CD4-positive, alpha-beta T cell treated with Interleukin-6 for 4 hours (primary cell): ENCODE results near the gene GAREM2.
"Not testable (repeated sequence)": the region's sequence is repeated elsewhere in the genome, so short reads cannot be mapped to it uniquely, and the experiment has no call there.

Experiments used
- DNase-seq: peaks from one replicate; pipeline ENCODE4 v3.0.0-alpha.2; 2020; ENCODE audit warnings: mixed read lengths

GAREM2 gene

DNA sequence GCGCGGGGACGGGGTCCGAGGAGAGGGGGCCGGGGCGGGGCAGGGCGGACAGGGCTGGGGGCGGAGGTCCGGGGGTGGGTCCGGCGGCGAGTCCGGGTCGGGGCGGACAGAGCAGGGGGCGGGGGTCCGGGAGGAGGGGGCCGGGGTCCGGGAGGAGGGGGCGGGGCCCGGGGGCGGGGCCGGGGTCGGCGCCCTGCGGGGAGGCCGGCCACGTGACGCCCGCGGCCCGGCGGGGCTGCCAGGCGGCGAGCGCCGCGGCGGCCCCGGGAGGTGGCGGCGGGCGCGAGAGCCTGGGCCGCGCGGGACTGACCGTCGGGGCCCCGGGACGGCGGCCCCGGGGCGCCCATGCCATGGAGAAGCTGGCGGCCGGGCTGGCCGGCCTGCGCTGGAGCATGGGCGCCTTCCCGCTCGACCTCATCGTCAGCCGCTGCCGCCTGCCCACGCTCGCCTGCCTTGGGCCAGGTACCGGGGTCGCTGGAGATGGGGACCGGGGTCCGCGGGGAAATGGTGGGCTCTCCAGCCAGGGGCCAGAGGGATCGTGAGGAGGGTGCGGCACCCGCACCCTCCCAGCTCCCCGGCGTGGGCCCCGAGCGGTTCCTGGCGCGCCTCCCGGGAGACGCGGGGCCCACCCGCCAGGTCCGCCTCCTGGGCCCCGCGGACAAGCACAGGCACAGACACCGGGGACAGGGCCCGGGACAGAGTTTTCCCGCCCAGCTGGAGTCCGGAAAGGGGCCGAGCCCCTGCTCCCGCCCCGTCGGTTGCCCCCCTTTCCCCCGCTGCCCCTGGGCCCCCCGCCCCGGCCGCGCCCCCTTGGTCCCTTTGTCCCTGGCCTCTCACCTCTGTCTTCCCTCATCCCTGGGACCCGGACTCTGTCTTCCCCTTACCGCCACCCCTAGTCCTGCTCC lies at the start of gene GAREM2:
Gene GAREM2, plus strand, starts transcription at position 218 of the 905 bp plus-strand sequence. Its CDS starts 133 bp downstream, at position 351.
- DNase-seq, result no peak

DNA sequence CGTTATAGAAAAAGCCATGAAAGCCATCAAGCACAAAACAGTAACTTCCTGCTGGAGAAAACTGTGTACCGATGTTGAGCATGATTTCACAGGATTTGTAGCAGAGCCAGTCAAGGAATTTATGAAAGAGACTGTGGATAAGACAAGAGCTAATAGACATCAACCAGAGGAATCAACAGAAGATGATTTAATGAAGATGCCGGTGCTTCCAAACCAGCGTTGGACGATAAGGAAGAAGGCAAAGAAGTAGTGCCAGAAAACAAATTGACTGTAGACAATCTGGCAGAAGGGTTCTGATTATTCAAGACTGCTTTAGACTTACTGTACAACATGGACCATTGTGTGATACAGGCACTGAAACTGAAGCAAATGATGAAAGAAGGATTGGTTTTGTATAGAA lies 49.5 kb upstream of the GAREM2 start:
- no peak for DNase-seq

DNA sequence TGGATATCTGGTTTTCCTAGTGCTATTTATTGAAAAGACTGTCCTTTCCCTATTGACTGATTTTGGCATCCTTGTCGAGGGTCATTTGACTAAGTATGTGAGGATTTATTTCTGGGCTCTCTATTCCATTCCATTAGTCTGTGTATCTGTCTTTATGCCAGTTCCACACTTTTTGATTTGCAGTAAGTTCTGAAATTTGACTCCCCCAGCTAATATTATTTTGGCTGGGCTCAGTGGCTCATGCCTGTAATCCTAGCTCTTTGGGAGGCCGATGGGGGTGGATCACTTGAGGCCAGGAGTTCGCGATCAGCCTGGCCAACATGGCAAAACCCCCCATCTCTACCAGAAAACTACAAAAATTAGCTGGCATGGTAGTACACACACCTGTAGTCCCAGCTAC lies 46.8 kb upstream of the GAREM2 start:
- DNase-seq, result no peak

DNA sequence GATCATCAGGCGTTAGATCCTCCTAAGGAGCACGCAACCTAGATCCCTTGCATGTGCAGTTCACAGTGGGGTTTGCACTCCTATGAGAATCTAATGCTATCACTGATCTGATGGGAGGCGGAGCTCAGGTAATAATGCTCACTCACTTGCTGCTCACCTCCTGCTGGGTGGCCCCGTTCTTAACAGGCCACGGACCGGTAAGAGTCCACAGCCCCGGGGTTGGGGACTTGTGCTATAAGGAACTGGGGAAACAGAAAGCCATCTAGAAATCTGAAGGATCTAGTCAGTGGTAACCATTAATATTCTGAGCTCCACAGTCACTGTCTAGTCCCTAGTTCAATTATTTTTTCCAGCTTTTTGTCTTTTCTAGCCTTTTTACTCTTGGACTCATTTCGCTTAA lies 44.7 kb upstream of the GAREM2 start:
- no peak for DNase-seq

DNA sequence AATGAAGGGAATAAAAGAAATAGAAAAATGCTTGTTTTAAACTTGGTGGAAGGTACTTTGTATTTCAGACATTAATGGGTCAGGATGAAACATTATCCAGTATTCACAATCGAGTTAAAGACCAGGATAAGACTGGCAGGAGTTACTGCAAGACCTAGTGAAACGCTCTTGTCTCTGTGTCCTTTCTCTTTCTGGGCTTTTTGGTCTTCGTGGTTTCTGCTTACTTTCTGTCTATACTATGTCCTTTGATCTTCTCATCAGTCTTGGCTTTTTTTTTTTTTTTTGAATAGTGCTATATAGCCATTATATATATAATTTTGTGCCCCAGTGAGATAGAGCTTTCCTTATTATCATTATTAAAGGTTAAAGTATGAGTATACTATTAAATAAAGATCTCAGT lies 42.1 kb upstream of the GAREM2 start:
- no peak for DNase-seq

DNA sequence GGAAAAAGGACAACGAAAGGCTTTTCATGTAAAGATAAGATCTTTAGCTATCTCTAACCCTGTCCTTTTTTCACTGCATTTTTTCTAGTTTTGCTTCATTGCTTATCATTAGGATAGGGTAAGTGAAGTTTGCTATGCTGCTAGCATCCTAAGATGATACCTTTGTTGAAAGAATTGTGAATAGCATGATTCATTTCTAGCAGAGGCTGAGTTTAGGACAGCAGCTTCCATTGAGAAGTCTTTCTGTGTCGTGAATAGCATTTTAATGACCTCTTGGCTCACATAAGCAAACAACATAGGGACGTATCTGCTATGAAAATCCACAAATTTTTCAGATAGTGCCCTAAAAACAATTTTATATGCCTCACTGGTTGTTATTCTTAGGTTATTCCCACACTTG lies 36.4 kb upstream of the GAREM2 start:
- no peak for DNase-seq

DNA sequence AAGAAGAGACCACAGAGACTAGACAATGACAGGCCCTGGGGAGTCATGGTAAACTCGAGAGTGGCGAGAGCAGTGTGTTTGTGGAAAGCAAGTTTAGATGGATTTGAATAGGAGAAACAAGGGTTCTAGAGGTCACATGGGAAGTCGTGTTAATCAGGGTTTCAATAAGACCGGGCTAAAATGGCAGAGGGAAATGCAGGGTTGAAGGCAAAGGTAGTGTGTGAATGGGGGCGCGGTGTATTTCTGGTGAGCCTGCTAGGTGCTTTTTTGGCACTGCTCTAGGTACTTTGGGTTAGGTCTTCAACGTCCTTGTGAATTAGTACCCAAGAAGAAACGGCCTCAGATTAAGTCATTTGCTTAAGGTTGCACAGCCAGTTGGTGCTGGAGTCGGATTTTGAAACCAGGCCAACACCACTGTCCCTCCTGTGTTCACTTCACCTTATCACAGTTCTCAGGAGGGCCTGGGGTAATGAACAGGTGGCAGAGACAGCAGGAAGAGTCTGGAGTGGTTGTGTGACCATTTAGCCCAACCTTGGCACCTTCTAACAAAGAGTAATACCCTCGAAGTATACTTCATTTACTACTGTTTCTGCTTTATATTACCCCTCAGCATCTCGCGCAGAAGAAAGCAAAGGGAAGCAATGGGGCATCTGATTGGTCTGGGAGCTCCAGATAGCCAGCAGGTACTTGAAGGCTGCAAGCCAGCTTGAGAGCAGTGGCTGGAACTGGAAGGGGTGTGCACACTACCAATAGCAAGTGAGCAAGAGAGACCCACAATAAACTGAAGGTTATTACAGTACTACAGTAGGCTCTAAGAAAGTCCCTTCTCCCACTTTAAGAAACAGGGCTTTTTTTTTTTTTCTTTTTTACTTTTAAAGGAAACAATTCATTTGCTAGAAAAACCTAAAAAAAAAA lies 33.4 kb upstream of the GAREM2 start:
- no peak for DNase-seq

DNA sequence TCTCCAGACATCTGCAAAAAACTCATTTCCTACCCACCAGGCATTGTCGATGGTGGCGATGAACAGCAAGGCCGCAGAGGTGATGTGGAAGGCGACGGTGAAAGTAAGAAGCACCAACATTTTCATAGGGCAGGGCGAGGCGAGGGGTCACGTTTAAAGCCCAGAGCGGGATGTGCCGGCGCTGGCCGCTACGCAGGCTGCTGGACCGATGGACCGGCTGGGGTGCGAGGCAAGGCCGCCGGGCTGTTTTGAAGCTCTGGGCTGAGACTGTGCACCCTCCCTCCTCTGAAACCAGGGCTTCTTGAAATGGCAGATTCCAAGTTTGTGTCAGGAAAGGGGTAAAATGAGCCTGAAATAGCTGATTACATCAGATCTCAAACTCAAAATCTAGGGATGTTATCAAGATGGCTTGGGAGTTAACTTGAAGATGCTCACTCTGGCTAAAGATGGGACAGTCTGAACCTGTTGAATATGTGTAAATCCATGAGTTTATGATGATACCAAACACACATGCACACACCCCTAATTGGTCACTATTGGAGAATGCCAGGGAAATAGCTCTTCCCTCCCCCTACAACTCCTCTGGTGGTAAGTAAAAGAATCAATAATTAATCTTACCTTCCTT lies 31.6 kb upstream of the GAREM2 start:
- no peak for DNase-seq

DNA sequence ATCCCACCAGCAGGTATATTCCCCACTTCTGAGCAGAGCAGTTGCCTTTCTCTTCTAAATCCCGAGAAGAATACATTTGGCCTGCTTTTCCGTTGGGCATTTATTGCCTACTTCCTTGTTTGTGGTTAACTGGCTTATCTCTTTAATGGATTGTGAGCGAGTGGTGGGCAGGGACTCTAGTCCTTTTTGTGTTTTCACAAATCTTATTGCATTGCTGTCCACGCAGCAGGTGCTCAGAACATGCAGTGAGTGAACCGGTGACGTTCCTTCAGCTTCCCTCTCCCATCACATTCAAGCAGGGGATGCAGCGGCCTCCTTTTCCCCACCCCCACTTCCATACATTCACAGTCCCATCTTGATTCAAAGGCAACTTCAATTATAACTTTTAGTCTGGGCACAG lies 28.9 kb upstream of the GAREM2 start:
- DNase-seq, result no peak

DNA sequence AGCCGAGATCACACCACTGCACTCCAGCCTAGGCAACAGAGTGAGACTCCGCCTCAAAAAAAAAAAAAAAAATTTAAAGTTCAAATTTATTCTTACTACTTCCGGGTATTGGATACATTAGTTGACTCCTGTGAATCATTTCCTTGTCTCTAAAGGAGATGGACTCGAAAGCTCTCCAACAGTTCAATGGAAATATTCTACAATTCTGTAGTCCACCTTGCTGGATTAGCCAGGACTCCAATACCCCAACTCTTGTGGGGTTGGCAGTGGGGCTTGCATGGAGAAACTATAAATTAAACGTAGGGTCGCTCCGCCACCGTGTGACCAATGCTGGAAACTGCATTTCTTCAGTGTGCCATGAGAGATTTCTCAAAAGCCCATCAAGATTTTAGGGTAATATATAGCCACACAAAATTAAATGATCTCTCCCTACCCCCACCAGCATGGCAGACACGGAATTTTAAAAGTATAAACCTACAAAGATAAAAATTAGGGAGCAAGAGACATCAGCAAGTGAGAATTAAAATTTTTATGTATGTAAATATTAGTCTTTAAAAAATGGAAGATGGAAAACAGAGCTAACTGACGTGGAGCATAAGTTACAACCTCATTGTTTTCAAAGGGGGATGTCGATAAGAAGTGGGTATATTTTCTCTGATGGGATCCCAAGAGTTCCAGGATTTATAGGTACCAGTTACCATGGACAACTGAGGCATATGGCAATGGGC lies 27.8 kb upstream of the GAREM2 start:
- peak; percentile 68 for DNase-seq

DNA sequence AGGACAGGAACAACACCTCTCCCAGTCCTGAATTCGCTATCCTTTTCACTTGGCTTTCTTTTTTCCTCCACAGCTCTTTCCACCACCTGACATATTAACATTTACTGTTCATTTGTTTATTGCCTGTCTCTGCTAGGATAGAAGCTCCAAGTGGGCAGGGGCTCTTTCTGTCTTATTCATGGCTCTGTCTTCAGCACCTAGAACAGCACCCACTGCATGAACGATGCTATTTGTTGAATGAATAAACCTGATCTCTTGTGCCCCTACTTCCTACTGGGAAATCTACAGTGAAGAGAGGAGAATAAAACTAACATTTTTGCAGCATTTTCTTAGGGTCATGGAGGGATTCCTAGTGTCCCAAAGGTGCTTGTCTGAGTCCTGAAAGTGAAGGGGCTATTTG lies 24.4 kb upstream of the GAREM2 start:
- DNase-seq, result no peak

DNA sequence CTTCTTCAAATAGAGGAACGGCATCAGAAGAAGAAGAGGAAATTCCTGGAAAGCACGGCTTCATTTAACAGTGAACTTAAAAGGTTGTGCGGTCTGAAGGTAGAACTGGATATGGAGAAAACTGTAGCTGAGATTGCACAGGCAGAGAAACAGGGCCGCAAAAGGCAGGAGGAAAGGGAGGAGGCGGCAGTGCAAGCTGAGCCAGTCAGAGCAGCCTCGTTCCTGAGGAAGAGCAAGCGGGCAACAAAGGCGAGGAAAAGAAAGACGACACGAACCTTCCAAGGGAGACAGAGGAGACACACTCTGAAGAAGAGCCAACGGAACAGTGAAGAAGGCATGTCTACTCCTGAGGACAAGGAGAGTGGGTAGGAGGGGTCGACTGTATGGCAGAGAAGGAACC lies 22.6 kb upstream of the GAREM2 start:
- no peak for DNase-seq

DNA sequence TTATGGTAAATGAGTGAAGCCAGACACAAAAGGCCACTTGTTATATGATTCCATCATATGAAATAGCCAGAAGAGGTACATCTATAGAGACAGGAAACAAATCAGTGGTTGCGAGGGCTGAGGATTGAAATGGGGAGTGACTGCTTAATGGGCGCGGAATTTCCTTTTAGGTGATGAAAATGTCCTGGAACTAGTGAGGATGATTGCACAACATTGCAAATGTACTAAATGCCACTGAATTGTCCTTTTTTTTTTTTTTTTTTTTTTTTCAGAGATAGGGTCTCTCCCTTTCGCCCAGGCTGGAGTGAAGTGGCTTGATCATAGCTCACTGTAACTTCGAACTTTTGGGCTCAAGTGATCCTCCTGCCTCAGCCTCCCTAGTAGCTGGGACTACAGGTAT lies 15.3 kb upstream of the GAREM2 start:
- no peak for DNase-seq

DNA sequence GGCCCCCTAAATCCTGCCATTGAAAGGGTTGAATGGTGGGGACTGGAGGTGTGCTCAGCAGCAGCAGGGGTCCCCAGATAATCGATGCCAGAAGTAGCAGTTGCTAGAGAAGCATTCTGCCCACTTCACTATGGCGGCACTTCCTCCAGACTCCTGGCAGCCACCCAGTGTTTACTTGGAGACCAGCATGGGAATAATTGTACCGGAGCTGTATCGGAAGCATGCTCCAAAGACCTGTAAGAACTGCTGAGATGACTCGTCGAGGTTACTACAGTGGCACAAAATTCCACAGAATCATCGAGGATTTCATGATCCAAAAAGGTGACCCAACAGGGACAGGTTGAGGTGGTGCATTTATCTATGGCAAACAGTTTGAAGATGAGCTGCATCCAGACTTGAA lies 11.0 kb upstream of the GAREM2 start:
- no peak for DNase-seq

DNA sequence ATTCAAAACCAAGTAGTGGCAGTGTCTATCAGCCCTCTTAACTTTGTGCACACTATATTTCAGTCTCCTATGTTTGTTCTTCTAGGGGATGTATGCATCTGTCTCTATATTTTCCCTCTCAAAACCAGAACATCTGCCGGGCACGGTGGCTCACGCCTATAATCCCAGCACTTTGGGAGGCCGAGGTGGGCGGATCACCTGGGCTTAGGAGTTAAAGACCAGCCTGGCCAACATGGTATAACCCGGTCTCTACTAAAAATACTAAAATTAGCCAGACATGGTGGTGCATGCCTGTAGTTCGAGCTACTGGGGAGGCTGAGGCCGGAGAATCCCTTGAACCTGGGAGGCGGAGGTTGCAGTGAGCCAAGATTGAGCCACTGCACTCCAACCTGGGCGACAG lies 9.9 kb upstream of the GAREM2 start:
- DNase-seq, result no peak

DNA sequence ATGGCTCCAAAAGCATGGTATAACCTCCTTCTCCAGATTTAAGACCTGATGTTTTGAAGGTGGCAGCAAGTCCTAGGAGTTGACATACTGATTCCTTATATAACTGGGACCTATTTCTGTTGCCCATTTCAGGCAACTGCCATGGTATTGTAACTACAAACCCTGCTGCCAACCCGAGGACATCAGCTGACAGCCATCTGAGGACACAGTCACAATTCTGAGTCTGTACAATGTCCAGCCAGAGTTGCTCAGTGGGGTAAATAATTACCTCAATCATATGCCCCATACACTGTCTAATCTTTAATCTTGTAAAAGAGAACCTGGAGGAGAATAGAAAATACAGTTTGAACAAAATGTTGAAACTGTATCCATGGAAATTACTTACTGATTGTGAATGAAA lies 8.7 kb upstream of the GAREM2 start:
- DNase-seq, result no peak

DNA sequence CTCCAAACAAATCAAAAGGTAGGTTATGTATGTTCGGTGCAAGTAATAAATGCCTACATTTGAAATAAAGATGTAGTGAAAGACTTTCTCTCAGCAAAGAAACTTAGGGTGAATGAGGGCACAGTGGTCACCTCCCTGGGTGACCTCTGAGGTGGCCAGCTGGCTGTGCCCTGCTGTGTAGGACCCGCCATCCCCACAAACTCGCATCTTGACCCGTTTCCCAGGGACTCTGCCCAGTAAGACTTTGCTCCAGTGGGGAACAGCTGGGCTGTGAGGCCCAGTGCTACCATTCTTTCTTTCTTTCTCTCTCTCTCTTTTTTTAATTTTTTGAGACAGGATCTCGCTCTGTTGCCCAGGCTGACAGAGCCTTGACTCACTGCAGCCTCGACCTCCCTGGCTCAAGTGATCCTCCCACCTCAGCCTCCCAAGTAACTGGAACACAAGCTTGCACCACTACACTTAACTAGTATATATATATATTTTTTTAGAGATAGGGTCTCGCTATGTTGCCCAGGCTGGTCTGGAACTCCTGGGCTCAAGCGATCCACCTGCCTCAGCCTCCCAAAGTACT lies 8.2 kb upstream of the GAREM2 start:
- DNase-seq, result no peak

DNA sequence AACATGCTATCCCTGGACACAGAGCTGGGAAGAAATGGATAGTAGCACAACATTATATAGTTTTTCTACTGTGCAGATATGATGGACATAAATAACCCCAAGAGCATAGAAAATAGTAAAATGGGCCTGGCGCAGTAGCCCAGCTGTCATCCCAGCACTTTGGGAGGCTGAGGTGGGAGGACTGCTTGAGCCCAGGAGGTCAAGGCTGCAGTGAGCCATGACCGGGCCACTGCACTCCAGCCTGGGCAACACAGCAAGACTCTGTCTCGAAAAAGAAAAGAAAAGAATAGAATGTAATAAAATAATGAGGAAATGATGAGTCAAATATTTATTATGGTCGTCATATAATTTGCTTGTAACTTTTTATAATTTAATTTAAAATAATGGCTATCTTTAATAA lies 7.5 kb upstream of the GAREM2 start:
- DNase-seq, result no peak

DNA sequence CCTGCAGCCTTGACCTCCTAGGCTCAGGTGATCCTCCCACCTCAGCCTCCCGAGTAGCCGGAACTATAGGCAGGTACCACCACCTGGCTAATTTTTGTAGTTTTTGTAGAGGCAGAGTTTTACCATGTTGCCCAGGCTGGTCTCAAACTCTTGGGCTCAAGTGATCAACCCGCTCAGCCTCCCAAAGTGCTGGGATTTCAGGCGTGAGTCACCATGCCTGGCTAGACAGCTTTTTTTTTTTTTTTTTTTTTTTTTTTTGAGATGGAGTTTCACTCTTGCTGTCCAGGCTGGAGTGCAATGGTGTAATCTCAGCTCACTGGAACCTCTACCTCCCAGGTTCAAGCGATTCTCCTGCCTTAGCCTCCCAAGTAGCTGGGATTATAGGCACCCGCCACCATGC lies 6.3 kb upstream of the GAREM2 start:
- DNase-seq, result not testable (repeated sequence)

DNA sequence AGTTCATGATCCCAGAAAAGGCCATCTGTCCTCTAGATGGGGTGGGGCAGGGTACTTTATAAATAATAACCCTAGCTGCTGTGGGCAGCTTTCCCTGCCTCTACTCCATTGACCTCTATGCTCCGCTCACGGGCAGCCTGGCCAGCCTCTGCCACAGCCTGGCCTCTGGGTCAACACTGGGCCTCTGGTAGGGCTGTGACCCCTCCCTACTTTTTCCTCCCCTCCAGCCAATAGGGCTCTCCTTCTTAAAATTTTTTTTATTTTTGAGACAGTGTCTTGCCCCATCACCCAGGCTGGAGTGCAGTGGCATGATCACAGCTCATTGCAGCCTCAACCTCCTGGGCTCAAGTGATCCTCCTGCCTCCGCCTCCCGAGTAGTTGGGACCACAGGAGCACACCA lies 4.1 kb upstream of the GAREM2 start:
- DNase-seq, result no peak

DNA sequence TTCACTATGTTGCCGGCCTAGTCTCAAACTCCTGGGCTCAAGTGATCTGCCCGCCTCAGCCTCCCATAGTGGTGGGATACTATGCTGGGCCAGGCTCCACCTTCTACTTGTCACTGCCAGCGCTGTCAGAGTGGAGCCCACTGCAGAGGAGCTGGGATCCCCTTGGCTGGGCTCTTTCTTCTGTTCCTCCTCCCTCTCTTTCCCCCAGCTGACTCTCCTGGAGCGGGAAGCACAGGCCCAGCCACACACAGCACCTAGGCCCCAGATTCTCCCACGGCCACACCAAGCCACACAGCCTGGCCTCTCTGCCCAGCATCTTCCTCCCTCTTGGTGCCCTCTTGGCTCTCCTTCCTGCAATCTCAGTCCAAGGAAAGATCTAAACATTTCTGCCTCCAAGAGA lies 3.7 kb upstream of the GAREM2 start:
- DNase-seq, result no peak

DNA sequence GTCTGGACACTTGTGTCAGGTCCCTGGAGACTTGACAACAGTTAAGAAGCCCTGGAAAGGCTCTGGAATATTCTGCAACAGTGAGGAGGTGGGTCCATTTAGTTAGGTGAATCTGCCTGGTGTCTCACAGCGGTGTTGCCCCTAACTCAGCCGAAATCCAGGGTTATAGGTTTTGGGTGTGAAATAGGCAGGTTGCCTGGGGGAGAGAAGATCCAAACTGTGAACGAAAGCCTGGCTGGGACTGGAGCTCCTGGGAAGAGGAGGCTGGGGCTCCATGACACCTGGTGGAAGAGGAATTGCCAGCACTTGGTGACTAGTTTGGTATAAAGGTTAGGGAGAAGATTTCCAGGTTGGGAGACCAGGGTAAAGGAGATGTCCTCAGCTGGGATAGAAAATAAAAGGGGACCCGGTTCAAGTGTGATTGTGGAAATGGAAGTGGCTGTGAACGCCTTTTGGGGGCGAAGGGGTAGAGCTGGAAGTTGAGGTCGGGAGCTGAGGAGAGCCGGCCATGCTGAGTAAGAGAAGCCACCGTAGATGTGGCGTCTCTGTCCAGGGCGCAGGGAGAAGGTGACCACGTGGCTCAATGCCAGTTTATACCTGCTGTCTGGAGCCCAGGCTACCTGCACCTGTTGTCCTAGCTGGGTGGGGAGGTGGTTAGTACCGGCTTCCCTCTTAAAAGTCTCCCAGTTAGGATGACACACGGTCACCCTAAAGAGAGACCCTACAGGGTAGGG lies 3.0 kb upstream of the GAREM2 start:
- DNase-seq, result no peak
